RWPE2 (cell line): ENCODE results near the gene ELOVL3.
"Not testable (repeated sequence)": the region's sequence is repeated elsewhere in the genome, so short reads cannot be mapped to it uniquely, and the experiment has no call there.

ENCODE experiments used
- ATAC-seq: fragments of 200-7000 bp; cut with Tn5 transposase; 3 replicates; pipeline ENCODE4 v1.9.1; 2021; ENCODE audit warnings: low read depth
- DNase-seq: peaks from one replicate; pipeline ENCODE4 v3.0.0-alpha.2; 2020; ENCODE audit warnings: low spot score
- H3K27ac ChIP-seq: fragments of 450-650 bp; 2 replicates; pipeline ENCODE4 v1.5.1; 2017; ENCODE audit warnings: mild to moderate bottlenecking; ENCODE audit not compliant: poor library complexity, severe bottlenecking
- H3K27me3 ChIP-seq: fragments of 250-450 bp; sonication (Bioruptor Pico); 2 replicates; pipeline ENCODE4 v1.5.1; 2021; ENCODE audit warnings: mild to moderate bottlenecking, moderate library complexity; ENCODE audit not compliant: insufficient read depth, poor library complexity, severe bottlenecking
- H3K36me3 ChIP-seq: fragments of 250-450 bp; sonication (Bioruptor Pico); 2 replicates; pipeline ENCODE4 v1.5.1; 2020; ENCODE audit warnings: low read depth, mild to moderate bottlenecking, moderate library complexity
- H3K4me1 ChIP-seq: fragments of 250-450 bp; sonication (Bioruptor Pico); 2 replicates; pipeline ENCODE4 v1.5.1; 2021; ENCODE audit warnings: mild to moderate bottlenecking, moderate library complexity; ENCODE audit not compliant: insufficient read depth, poor library complexity, severe bottlenecking
- H3K4me3 ChIP-seq: fragments of 250-450 bp; sonication (Bioruptor Pico); 2 replicates; pipeline ENCODE4 v1.5.1; 2021; ENCODE audit warnings: mild to moderate bottlenecking, moderate library complexity; ENCODE audit not compliant: severe bottlenecking
- H3K9me3 ChIP-seq: fragments of 250-450 bp; sonication (Bioruptor Pico); 2 replicates; pipeline ENCODE4 v1.5.1; 2021; ENCODE audit warnings: mild to moderate bottlenecking, moderate library complexity; ENCODE audit not compliant: severe bottlenecking
- CTCF ChIP-seq: fragments of 450-650 bp; IDR thresholded peaks from one replicate; pipeline ENCODE4 v1.5.1; 2017; ENCODE audit warnings: mild to moderate bottlenecking, moderate library complexity; ENCODE audit not compliant: poor library complexity, severe bottlenecking

ELOVL3 gene

GRCh38 chr10:102211615-102212299, 14.3 kb upstream of the ELOVL3 start:
- H3K27me3 ChIP-seq = no peaks in the 10 kb centered on the region
- H3K4me3 ChIP-seq = no peak overlapping the region
- no peak for DNase-seq
- no peaks in the 10 kb centered on the region for H3K9me3 ChIP-seq
- TF ChIP-seq CTCF = no peak
- H3K4me1 ChIP-seq = no peaks in the 10 kb centered on the region
- no peak for ATAC-seq
- H3K27ac ChIP-seq = no peak overlapping the region
- no peaks in the 10 kb centered on the region for H3K36me3 ChIP-seq

- H3K27me3 ChIP-seq, H3K9me3 ChIP-seq, H3K27ac ChIP-seq, H3K36me3 ChIP-seq, DNase-seq, ATAC-seq, H3K4me3 ChIP-seq, H3K4me1 ChIP-seq: not testable (repeated sequence)
These were observed 12.5 kb upstream of the ELOVL3 start for GRCh38 chr10:102213599-102213998.

GRCh38 chr10:102219370-102219769, 6.7 kb upstream of the ELOVL3 start:
- no peak for ATAC-seq
- no peaks in the 10 kb centered on the region for H3K27me3 ChIP-seq

GRCh38 chr10:102220612-102221011, 5.5 kb upstream of the ELOVL3 start:
- Histone ChIP-seq H3K27ac (no peak overlapping the region), H3K4me3 (no peak overlapping the region), H3K27me3 (no peaks in the 10 kb centered on the region), H3K9me3 (no peaks in the 10 kb centered on the region), H3K4me1 (peaks cover 2% of the 10 kb centered on the region), H3K36me3 (no peaks in the 10 kb centered on the region)
- DNase-seq (no peak), ATAC-seq (no peak)
- TF ChIP-seq CTCF = no peak

More at GRCh38 chr10:102219370-102219769, 6.7 kb upstream of the ELOVL3 start:
- H3K9me3 ChIP-seq = no peaks in the 10 kb centered on the region
- no peak overlapping the region for H3K27ac ChIP-seq
- no peak overlapping the region for H3K4me3 ChIP-seq
- no peaks in the 10 kb centered on the region for H3K36me3 ChIP-seq
- no peaks in the 10 kb centered on the region for H3K4me1 ChIP-seq
- no peak for DNase-seq
- TF ChIP-seq CTCF = no peak

- ATAC-seq (no peak), DNase-seq (no peak)
- Histone ChIP-seq H3K9me3 (no peaks in the 10 kb centered on the region), H3K4me3 (no peak overlapping the region), H3K36me3 (no peaks in the 10 kb centered on the region), H3K4me1 (peaks cover 11% of the 10 kb centered on the region), H3K27me3 (no peaks in the 10 kb centered on the region), H3K27ac (no peak overlapping the region)
- TF ChIP-seq CTCF = no peak
These were observed 3.3 kb upstream of the ELOVL3 start for GRCh38 chr10:102222797-102223196.
